Astrocyte of the hippocampus (primary cell): Measurements from ENCODE around the gene OR51B2.
"Not testable (repeated sequence)": the region's sequence is repeated elsewhere in the genome, so short reads cannot be mapped to it uniquely, and the experiment has no call there.

Experiments
- DNase-seq: peaks from one replicate; pipeline ENCODE4 v3.0.0; 2011; ENCODE audit warnings: low read depth, low spot score

Gene OR51B2

GRCh38 chr11:5324197-5324596 is at the start of gene OR51B2:
Gene OR51B2 (minus strand): TSS chr11:5324297. CDS start chr11:5324297, 0 bp downstream.
- no peak for DNase-seq

GRCh38 chr11:5369789-5370188 is 45.7 kb upstream of the OR51B2 start:
- DNase-seq = peak; percentile 9

GRCh38 chr11:5368502-5369043 is 44.5 kb upstream of the OR51B2 start:
- no peak for DNase-seq

GRCh38 chr11:5367448-5368074 is 43.5 kb upstream of the OR51B2 start:
- DNase-seq = peak; percentile 49

GRCh38 chr11:5366856-5367255 is 42.8 kb upstream of the OR51B2 start:
- peak; percentile 13 for DNase-seq

GRCh38 chr11:5366365-5366764 is 42.3 kb upstream of the OR51B2 start:
- DNase-seq = not testable (repeated sequence)

GRCh38 chr11:5364214-5364613 is 40.1 kb upstream of the OR51B2 start:
- peak; percentile 36 for DNase-seq

GRCh38 chr11:5363679-5364078 is 39.6 kb upstream of the OR51B2 start:
- no peak for DNase-seq

GRCh38 chr11:5362017-5362625 is 38.0 kb upstream of the OR51B2 start:
- no peak for DNase-seq

GRCh38 chr11:5356031-5356430 is 31.9 kb upstream of the OR51B2 start:
- not testable (repeated sequence) for DNase-seq

- DNase-seq = no peak
Observed at GRCh38 chr11:5351208-5351607, 27.1 kb upstream of the OR51B2 start, which contains the start of gene OR51B6. Gene OR51B6 (plus strand): TSS chr11:5351508. CDS start chr11:5351508, 0 bp downstream.

- no peak for DNase-seq
Observed at GRCh38 chr11:5349550-5349949, 25.5 kb upstream of the OR51B2 start.

- DNase-seq = no peak
Observed at GRCh38 chr11:5348551-5349194, 24.6 kb upstream of the OR51B2 start.

GRCh38 chr11:5345831-5346230 is 21.7 kb upstream of the OR51B2 start:
- no peak for DNase-seq

GRCh38 chr11:5343474-5344335 is 19.6 kb upstream of the OR51B2 start, which contains the start of gene OR51B5:
Gene OR51B5 (minus strand): TSS chr11:5343524. CDS start chr11:5343524, 0 bp downstream.
- DNase-seq = no peak

- DNase-seq = no peak
Observed at GRCh38 chr11:5339771-5340322, 15.8 kb upstream of the OR51B2 start.

- not testable (repeated sequence) for DNase-seq
Observed at GRCh38 chr11:5337253-5337652, 13.2 kb upstream of the OR51B2 start.

- DNase-seq = no peak
Observed at GRCh38 chr11:5336331-5336730, 12.2 kb upstream of the OR51B2 start.

GRCh38 chr11:5335170-5335569 is 11.1 kb upstream of the OR51B2 start:
- no peak for DNase-seq

GRCh38 chr11:5317292-5317691 is 6.8 kb downstream of the OR51B2 start:
- no peak for DNase-seq
